ENCODE data around the gene DNER.

Gene DNER

GRCh38 chr2:229612384-229612971 is 101.9 kb downstream of the DNER start:
- no peaks in the 10 kb centered on the region for H3K36me3 ChIP-seq (ENCODE audit: control insufficient read depth, low read depth, low read length)
- no peaks in the 10 kb centered on the region for H3K4me1 ChIP-seq (ENCODE audit: control insufficient read depth, low read depth, low read length)
- no peak overlapping the region for H3K4me3 ChIP-seq (ENCODE audit: low read length)
- no peaks in the 10 kb centered on the region for H3K9me3 ChIP-seq (ENCODE audit: control insufficient read depth, low read depth, low read length)
- H3K27me3 ChIP-seq (ENCODE audit: control insufficient read depth, insufficient read depth, low read length) = no peaks in the 10 kb centered on the region
- H3K9ac ChIP-seq (ENCODE audit: low read length) = no peak overlapping the region
- H3K27ac ChIP-seq (ENCODE audit: low read length) = no peak overlapping the region

GRCh38 chr2:229611360-229611759 is 103.0 kb downstream of the DNER start:
- no peaks in the 10 kb centered on the region for H3K36me3 ChIP-seq (ENCODE audit: control insufficient read depth, low read depth, low read length)
- no peak overlapping the region for H3K4me3 ChIP-seq (ENCODE audit: low read length)
- no peaks in the 10 kb centered on the region for H3K9me3 ChIP-seq (ENCODE audit: control insufficient read depth, low read depth, low read length)
- H3K27ac ChIP-seq (ENCODE audit: low read length) = no peak overlapping the region
- H3K4me1 ChIP-seq (ENCODE audit: control insufficient read depth, low read depth, low read length) = no peaks in the 10 kb centered on the region
- H3K9ac ChIP-seq (ENCODE audit: low read length) = no peak overlapping the region
- no peaks in the 10 kb centered on the region for H3K27me3 ChIP-seq (ENCODE audit: control insufficient read depth, insufficient read depth, low read length)

GRCh38 chr2:229610872-229611271 is 103.5 kb downstream of the DNER start:
- no peaks in the 10 kb centered on the region for H3K36me3 ChIP-seq (ENCODE audit: control insufficient read depth, low read depth, low read length)
- H3K27ac ChIP-seq (ENCODE audit: low read length) = no peak overlapping the region
- no peaks in the 10 kb centered on the region for H3K4me1 ChIP-seq (ENCODE audit: control insufficient read depth, low read depth, low read length)
- no peaks in the 10 kb centered on the region for H3K27me3 ChIP-seq (ENCODE audit: control insufficient read depth, insufficient read depth, low read length)
- no peak overlapping the region for H3K9ac ChIP-seq (ENCODE audit: low read length)
- H3K4me3 ChIP-seq (ENCODE audit: low read length) = no peak overlapping the region
- H3K9me3 ChIP-seq (ENCODE audit: control insufficient read depth, low read depth, low read length) = no peaks in the 10 kb centered on the region

DNA sequence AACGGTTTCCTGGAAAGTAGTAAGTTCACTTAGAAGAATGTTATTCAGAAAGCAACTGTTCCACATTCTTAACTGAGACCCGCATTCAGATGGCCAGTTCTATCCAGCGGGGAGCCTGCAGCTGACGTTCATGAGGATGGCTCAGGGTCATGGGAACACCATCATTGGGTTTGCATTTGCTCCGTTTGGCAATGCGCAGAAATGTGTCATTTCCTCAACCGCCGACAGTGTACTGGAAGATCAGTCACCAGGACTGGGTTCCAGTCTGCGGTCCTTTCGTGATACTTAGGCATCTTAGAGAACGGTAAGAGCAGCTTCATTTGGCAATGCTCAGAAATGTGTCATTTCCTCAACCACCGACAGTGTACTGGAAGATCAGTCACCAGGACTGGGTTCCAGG is 104.0 kb downstream of the DNER start:
- H3K27ac ChIP-seq (ENCODE audit: low read length) = no peak overlapping the region

GRCh38 chr2:229601936-229602335 is 112.4 kb downstream of the DNER start:
- no peaks in the 10 kb centered on the region for H3K36me3 ChIP-seq (ENCODE audit: control insufficient read depth, low read depth, low read length)
- H3K4me3 ChIP-seq (ENCODE audit: low read length) = no peak overlapping the region
- H3K27me3 ChIP-seq (ENCODE audit: control insufficient read depth, insufficient read depth, low read length) = no peaks in the 10 kb centered on the region
- no peaks in the 10 kb centered on the region for H3K4me1 ChIP-seq (ENCODE audit: control insufficient read depth, low read depth, low read length)
- no peak overlapping the region for H3K27ac ChIP-seq (ENCODE audit: low read length)
- H3K9me3 ChIP-seq (ENCODE audit: control insufficient read depth, low read depth, low read length) = no peaks in the 10 kb centered on the region
- no peak overlapping the region for H3K9ac ChIP-seq (ENCODE audit: low read length)

More for the DNA sequence above, 104.0 kb downstream of the DNER start:
- no peak overlapping the region for H3K9ac ChIP-seq (ENCODE audit: low read length)
- H3K9me3 ChIP-seq (ENCODE audit: control insufficient read depth, low read depth, low read length) = no peaks in the 10 kb centered on the region
- H3K36me3 ChIP-seq (ENCODE audit: control insufficient read depth, low read depth, low read length) = no peaks in the 10 kb centered on the region
- no peak overlapping the region for H3K4me3 ChIP-seq (ENCODE audit: low read length)
- H3K4me1 ChIP-seq (ENCODE audit: control insufficient read depth, low read depth, low read length) = no peaks in the 10 kb centered on the region
- no peaks in the 10 kb centered on the region for H3K27me3 ChIP-seq (ENCODE audit: control insufficient read depth, insufficient read depth, low read length)

- Histone ChIP-seq H3K9me3 (ENCODE audit: control insufficient read depth, low read depth, low read length) (no peaks in the 10 kb centered on the region), H3K27me3 (ENCODE audit: control insufficient read depth, insufficient read depth, low read length) (no peaks in the 10 kb centered on the region), H3K27ac (ENCODE audit: low read length) (no peak overlapping the region), H3K9ac (ENCODE audit: low read length) (no peak overlapping the region), H3K4me1 (ENCODE audit: control insufficient read depth, low read depth, low read length) (no peaks in the 10 kb centered on the region), H3K4me3 (ENCODE audit: low read length) (no peak overlapping the region), H3K36me3 (ENCODE audit: control insufficient read depth, low read depth, low read length) (no peaks in the 10 kb centered on the region)
These were observed 113.0 kb downstream of the DNER start for GRCh38 chr2:229601396-229601795.

DNA sequence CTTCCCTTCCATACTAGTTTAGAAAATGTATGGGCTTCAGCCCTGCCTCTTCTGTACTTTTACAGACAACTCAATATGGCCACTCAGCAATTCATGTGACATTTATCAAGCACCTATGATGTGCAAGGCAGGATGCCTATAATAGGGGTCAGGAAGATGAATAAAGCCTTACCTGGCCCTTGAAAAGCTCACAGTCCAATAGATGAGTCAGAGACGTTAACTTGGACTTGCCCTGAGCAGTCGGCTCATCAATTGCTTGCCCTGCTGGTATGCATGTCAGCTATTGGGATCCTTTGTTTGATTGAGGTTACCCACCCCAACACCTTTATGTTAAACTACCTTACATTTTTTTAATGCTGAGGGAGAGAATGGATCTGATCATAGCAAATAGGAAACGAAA is 116.1 kb downstream of the DNER start:
- Histone ChIP-seq H3K27ac (ENCODE audit: low read length) (no peak overlapping the region), H3K9me3 (ENCODE audit: control insufficient read depth, low read depth, low read length) (no peaks in the 10 kb centered on the region), H3K4me3 (ENCODE audit: low read length) (no peak overlapping the region), H3K36me3 (ENCODE audit: control insufficient read depth, low read depth, low read length) (no peaks in the 10 kb centered on the region), H3K4me1 (ENCODE audit: control insufficient read depth, low read depth, low read length) (no peaks in the 10 kb centered on the region), H3K27me3 (ENCODE audit: control insufficient read depth, insufficient read depth, low read length) (no peaks in the 10 kb centered on the region), H3K9ac (ENCODE audit: low read length) (no peak overlapping the region)

DNA sequence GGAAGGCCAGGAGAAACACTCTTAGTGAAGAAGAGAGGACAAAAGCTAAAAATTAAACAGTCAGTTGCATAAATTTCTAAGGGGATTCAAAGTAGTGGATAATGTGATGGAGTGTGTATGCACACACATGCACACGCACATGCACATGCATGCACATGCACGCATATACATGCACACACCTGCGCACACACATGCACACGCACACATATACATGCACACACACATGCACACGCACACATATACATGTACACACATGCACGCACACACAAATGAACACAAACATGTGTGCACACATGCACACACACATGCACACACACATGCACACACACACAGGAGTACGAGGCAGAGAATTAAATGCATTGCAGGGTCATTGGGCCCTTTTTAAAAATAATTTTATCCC is 117.6 kb downstream of the DNER start:
- no peak overlapping the region for H3K27ac ChIP-seq (ENCODE audit: low read length)
- H3K36me3 ChIP-seq (ENCODE audit: control insufficient read depth, low read depth, low read length) = no peaks in the 10 kb centered on the region
- no peaks in the 10 kb centered on the region for H3K27me3 ChIP-seq (ENCODE audit: control insufficient read depth, insufficient read depth, low read length)
- no peak overlapping the region for H3K9ac ChIP-seq (ENCODE audit: low read length)
- no peaks in the 10 kb centered on the region for H3K9me3 ChIP-seq (ENCODE audit: control insufficient read depth, low read depth, low read length)
- H3K4me3 ChIP-seq (ENCODE audit: low read length) = no peak overlapping the region
- no peaks in the 10 kb centered on the region for H3K4me1 ChIP-seq (ENCODE audit: control insufficient read depth, low read depth, low read length)

- Histone ChIP-seq H3K4me1 (ENCODE audit: control insufficient read depth, low read depth, low read length) (no peaks in the 10 kb centered on the region), H3K9me3 (ENCODE audit: control insufficient read depth, low read depth, low read length) (no peaks in the 10 kb centered on the region), H3K4me3 (ENCODE audit: low read length) (no peak overlapping the region), H3K36me3 (ENCODE audit: control insufficient read depth, low read depth, low read length) (no peaks in the 10 kb centered on the region), H3K27me3 (ENCODE audit: control insufficient read depth, insufficient read depth, low read length) (no peaks in the 10 kb centered on the region), H3K27ac (ENCODE audit: low read length) (no peak overlapping the region), H3K9ac (ENCODE audit: low read length) (no peak overlapping the region)
These were observed 122.7 kb downstream of the DNER start for GRCh38 chr2:229591611-229592010.

DNA sequence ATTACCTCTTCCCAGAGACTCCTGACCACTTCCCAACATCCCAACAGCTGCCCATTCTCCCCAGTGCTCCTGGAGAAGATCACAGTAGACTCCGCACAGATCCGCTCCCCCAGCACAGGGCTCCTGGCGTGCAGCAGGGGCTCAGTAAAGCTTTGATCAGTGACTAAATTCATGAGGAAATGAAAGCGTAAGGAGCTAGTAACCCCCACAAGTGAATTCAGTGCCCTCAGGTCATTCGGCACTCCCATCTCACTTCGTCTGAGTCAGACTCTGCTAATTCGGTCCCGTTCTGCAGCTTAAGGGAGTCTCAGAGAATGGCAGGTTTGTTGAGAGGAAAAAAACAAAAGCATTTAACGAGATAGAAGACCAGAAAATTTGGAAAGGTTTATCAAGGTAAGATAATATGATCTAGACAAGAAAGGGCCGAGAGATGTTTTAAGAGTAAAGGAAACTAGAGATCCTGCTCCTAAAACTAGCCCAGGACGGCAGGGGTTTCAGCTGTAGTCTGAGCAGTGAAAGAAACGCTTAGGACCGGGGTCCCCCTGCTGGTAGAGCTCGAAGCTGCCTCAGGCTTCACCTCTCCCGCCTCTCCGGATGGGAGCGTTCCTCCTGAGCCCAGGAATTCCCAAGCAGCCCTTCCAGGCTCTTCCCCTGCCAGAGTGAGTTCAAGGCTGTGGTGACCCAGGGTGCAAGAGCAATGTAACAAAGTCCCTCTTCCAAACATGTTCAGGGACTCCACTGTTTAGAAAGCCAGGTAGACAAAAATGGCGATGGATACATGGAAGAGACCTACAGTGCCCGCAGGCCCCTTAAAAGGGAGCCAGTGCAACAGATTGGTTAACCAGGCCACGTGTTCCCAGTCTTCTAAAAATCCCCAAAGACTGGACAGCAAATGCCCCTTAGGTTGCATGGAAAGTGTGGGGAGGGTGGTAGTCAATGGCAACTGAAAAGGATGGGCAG is 127.3 kb downstream of the DNER start:
- Histone ChIP-seq H3K4me1 (ENCODE audit: control insufficient read depth, low read depth, low read length) (no peaks in the 10 kb centered on the region), H3K36me3 (ENCODE audit: control insufficient read depth, low read depth, low read length) (no peaks in the 10 kb centered on the region), H3K27me3 (ENCODE audit: control insufficient read depth, insufficient read depth, low read length) (no peaks in the 10 kb centered on the region), H3K9ac (ENCODE audit: low read length) (no peak overlapping the region), H3K4me3 (ENCODE audit: low read length) (peak overlapping the region; percentile 39), H3K9me3 (ENCODE audit: control insufficient read depth, low read depth, low read length) (no peaks in the 10 kb centered on the region), H3K27ac (ENCODE audit: low read length) (no peak overlapping the region)

- no peaks in the 10 kb centered on the region for H3K36me3 ChIP-seq (ENCODE audit: control insufficient read depth, low read depth, low read length)
- H3K9ac ChIP-seq (ENCODE audit: low read length) = no peak overlapping the region
- H3K9me3 ChIP-seq (ENCODE audit: control insufficient read depth, low read depth, low read length) = no peaks in the 10 kb centered on the region
- no peak overlapping the region for H3K27ac ChIP-seq (ENCODE audit: low read length)
- H3K4me1 ChIP-seq (ENCODE audit: control insufficient read depth, low read depth, low read length) = no peaks in the 10 kb centered on the region
- H3K27me3 ChIP-seq (ENCODE audit: control insufficient read depth, insufficient read depth, low read length) = no peaks in the 10 kb centered on the region
- no peak overlapping the region for H3K4me3 ChIP-seq (ENCODE audit: low read length)
These were observed 128.3 kb downstream of the DNER start for GRCh38 chr2:229586012-229586411.

DNA sequence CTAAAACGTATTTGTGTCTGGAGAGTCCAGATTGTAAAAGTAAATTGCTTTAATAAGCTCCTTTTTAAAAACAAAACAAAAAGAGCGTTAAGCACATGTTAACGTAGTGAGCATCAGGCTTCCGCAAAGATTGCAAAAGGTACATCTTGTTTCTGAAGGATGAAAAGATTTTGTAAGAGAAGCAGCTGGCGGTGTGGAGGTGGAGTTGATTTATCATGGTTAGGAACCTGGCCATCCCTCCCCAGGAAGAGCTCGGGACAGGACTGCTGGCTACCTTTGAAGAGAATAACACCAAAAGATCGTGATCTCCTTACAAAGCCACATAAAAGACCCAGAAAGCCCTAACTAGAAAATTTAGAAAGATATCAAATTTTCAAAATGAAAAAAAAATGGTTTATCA is 132.2 kb downstream of the DNER start:
- H3K4me3 ChIP-seq (ENCODE audit: low read length) = no peak overlapping the region
- no peak overlapping the region for H3K9ac ChIP-seq (ENCODE audit: low read length)
- no peaks in the 10 kb centered on the region for H3K36me3 ChIP-seq (ENCODE audit: control insufficient read depth, low read depth, low read length)
- H3K4me1 ChIP-seq (ENCODE audit: control insufficient read depth, low read depth, low read length) = peaks cover 6% of the 10 kb centered on the region
- no peak overlapping the region for H3K27ac ChIP-seq (ENCODE audit: low read length)
- no peaks in the 10 kb centered on the region for H3K27me3 ChIP-seq (ENCODE audit: control insufficient read depth, insufficient read depth, low read length)
- no peaks in the 10 kb centered on the region for H3K9me3 ChIP-seq (ENCODE audit: control insufficient read depth, low read depth, low read length)

Data from iPS-18a (cell line).